NT2/D1 (cell line): ENCODE measurements around the gene RAD51C.
"Not testable (repeated sequence)": the region's sequence is repeated elsewhere in the genome, so short reads cannot be mapped to it uniquely, and the experiment has no call there.

Experiments used
- DNase-seq: peaks from one replicate; pipeline ENCODE4 v3.0.0-alpha.2; 2011; ENCODE audit warnings: low read depth, low spot score
- H3K27me3 ChIP-seq: 2 replicates; pipeline ENCODE4 v1.6.0; 2011; ENCODE audit warnings: mild to moderate bottlenecking; ENCODE audit not compliant: insufficient read length, insufficient read depth
- H3K36me3 ChIP-seq: 2 replicates; pipeline ENCODE4 v1.6.1; 2011; ENCODE audit warnings: mild to moderate bottlenecking, low read length, mixed read lengths; ENCODE audit not compliant: insufficient read depth, insufficient read length
- H3K4me1 ChIP-seq: 2 replicates; pipeline ENCODE4 v1.5.1; 2011; ENCODE audit not compliant: insufficient read depth, insufficient read length
- H3K4me3 ChIP-seq: 2 replicates; pipeline ENCODE4 v1.5.1; 2011; ENCODE audit warnings: low read depth; ENCODE audit not compliant: insufficient read length
- H3K9ac ChIP-seq: 2 replicates; pipeline ENCODE4 v1.6.0; 2011; ENCODE audit warnings: low read depth; ENCODE audit not compliant: insufficient read length
- H3K9me3 ChIP-seq: 2 replicates; pipeline ENCODE4 v1.5.1; 2011; ENCODE audit warnings: mild to moderate bottlenecking, low read length; ENCODE audit not compliant: insufficient read depth
- SUZ12 ChIP-seq: IDR thresholded peaks from 2 replicates; pipeline ENCODE4 v1.6.1; 2011; ENCODE audit not compliant: insufficient read length, insufficient read depth; ENCODE audit errors: extremely low read depth
- YY1 ChIP-seq: IDR thresholded peaks from 2 replicates; pipeline ENCODE4 v1.6.1; 2011; ENCODE audit not compliant: insufficient read length, insufficient read depth
- ZNF274 ChIP-seq: IDR thresholded peaks from 2 replicates; pipeline ENCODE4 v1.6.1; 2011; ENCODE audit warnings: mild to moderate bottlenecking, low read depth, low read length

Gene RAD51C

GRCh38 chr17:58722696-58723095 lies 30.3 kb downstream of the RAD51C start:
- no peak for DNase-seq

GRCh38 chr17:58728798-58729197 lies 36.4 kb downstream of the RAD51C start:
- TF ChIP-seq ZNF274 (no peak), YY1 (no peak), SUZ12 (no peak)
- Histone ChIP-seq H3K36me3 (peaks cover 17% of the 10 kb centered on the region), H3K4me3 (no peak overlapping the region), H3K9me3 (no peaks in the 10 kb centered on the region), H3K27me3 (no peaks in the 10 kb centered on the region), H3K9ac (no peak overlapping the region), H3K4me1 (no peaks in the 10 kb centered on the region)
- no peak for DNase-seq

More at GRCh38 chr17:58722696-58723095, 30.3 kb downstream of the RAD51C start:
- no peak overlapping the region for H3K9ac ChIP-seq
- no peaks in the 10 kb centered on the region for H3K27me3 ChIP-seq
- TF ChIP-seq SUZ12 (no peak), YY1 (no peak), ZNF274 (no peak)
- no peaks in the 10 kb centered on the region for H3K9me3 ChIP-seq
- H3K36me3 ChIP-seq, result peaks cover 30% of the 10 kb centered on the region
- no peak overlapping the region for H3K4me3 ChIP-seq
- no peaks in the 10 kb centered on the region for H3K4me1 ChIP-seq

GRCh38 chr17:58730937-58731336 lies 38.5 kb downstream of the RAD51C start:
- no peak for DNase-seq
- no peaks in the 10 kb centered on the region for H3K9me3 ChIP-seq
- peaks cover 6% of the 10 kb centered on the region for H3K36me3 ChIP-seq
- H3K4me3 ChIP-seq, result no peak overlapping the region
- no peaks in the 10 kb centered on the region for H3K4me1 ChIP-seq
- no peaks in the 10 kb centered on the region for H3K27me3 ChIP-seq
- TF ChIP-seq SUZ12, result no peak
- no peak for TF ChIP-seq YY1
- no peak for TF ChIP-seq ZNF274
- no peak overlapping the region for H3K9ac ChIP-seq

- DNase-seq, result no peak
- Histone ChIP-seq H3K4me1 (no peaks in the 10 kb centered on the region), H3K9me3 (no peaks in the 10 kb centered on the region), H3K4me3 (no peak overlapping the region), H3K36me3 (no peaks in the 10 kb centered on the region), H3K9ac (no peak overlapping the region), H3K27me3 (no peaks in the 10 kb centered on the region)
- no peak for TF ChIP-seq YY1
- TF ChIP-seq SUZ12, result no peak
- no peak for TF ChIP-seq ZNF274
Measured at GRCh38 chr17:58734040-58734439, 41.6 kb downstream of the RAD51C start.

- H3K4me1 ChIP-seq, result no peaks in the 10 kb centered on the region
- no peak for DNase-seq
Measured at GRCh38 chr17:58734811-58735210, 42.4 kb downstream of the RAD51C start.

GRCh38 chr17:58741121-58741625 lies 48.8 kb downstream of the RAD51C start:
- no peak for DNase-seq
- TF ChIP-seq ZNF274 (no peak), SUZ12 (no peak), YY1 (no peak)
- H3K4me3 ChIP-seq, result no peak overlapping the region
- H3K9ac ChIP-seq, result no peak overlapping the region
- no peaks in the 10 kb centered on the region for H3K4me1 ChIP-seq
- no peaks in the 10 kb centered on the region for H3K27me3 ChIP-seq
- no peaks in the 10 kb centered on the region for H3K36me3 ChIP-seq
- H3K9me3 ChIP-seq, result no peaks in the 10 kb centered on the region

More at GRCh38 chr17:58734811-58735210, 42.4 kb downstream of the RAD51C start:
- TF ChIP-seq ZNF274 (no peak), YY1 (no peak), SUZ12 (no peak)
- Histone ChIP-seq H3K36me3 (no peaks in the 10 kb centered on the region), H3K27me3 (no peaks in the 10 kb centered on the region), H3K9me3 (no peaks in the 10 kb centered on the region), H3K9ac (no peak overlapping the region), H3K4me3 (no peak overlapping the region)

GRCh38 chr17:58747674-58748073 lies 55.3 kb downstream of the RAD51C start:
- TF ChIP-seq YY1, result no peak
- no peak for TF ChIP-seq ZNF274
- TF ChIP-seq SUZ12, result no peak
- Histone ChIP-seq H3K4me3 (no peak overlapping the region), H3K4me1 (no peaks in the 10 kb centered on the region), H3K27me3 (no peaks in the 10 kb centered on the region), H3K9ac (no peak overlapping the region), H3K36me3 (no peaks in the 10 kb centered on the region), H3K9me3 (no peaks in the 10 kb centered on the region)
- no peak for DNase-seq

GRCh38 chr17:58749627-58750026 lies 57.2 kb downstream of the RAD51C start:
- H3K4me3 ChIP-seq, H3K27me3 ChIP-seq, DNase-seq, H3K9ac ChIP-seq, H3K36me3 ChIP-seq, H3K4me1 ChIP-seq, H3K9me3 ChIP-seq: not testable (repeated sequence)
